ENCODE results near the gene SLC1A7. TPM values are rescaled to one million over a fixed set of nuclear protein-coding genes. Genes with fewer than 3 reads are reported as not detected.

Gene SLC1A7
- total RNA-seq, 6 experiments from 2014 or later, result 0.09 TPM; not detected in 5

- H3K4me1 Mint-ChIP-seq (ENCODE audit: low read depth), result peaks cover 29% of the 10 kb centered on the region
- DNase-seq, result no peak
- no peak for TF ChIP-seq CTCF (IDR thresholded peaks at IDR 0.05)
- H3K27ac Mint-ChIP-seq, result peak overlapping the region; percentile 39
- H3K36me3 Mint-ChIP-seq (ENCODE audit: low read depth), result peaks cover 11% of the 10 kb centered on the region
- no peak overlapping the region for H3K4me3 Mint-ChIP-seq
- no peaks in the 10 kb centered on the region; the same call in none of the 2 replicates for H3K27me3 Mint-ChIP-seq (ENCODE audit: insufficient read depth)
- H3K9me3 Mint-ChIP-seq, result peaks cover 15% of the 10 kb centered on the region
Measured at GRCh38 chr1:53140451-53140850, 2.0 kb downstream of the SLC1A7 start.

GRCh38 chr1:53139951-53140361, 2.5 kb downstream of the SLC1A7 start:
- no peak for DNase-seq
- Mint-ChIP-seq H3K27ac (peak overlapping the region; percentile 39), H3K36me3 (ENCODE audit: low read depth) (peaks cover 11% of the 10 kb centered on the region), H3K9me3 (peaks cover 15% of the 10 kb centered on the region), H3K27me3 (ENCODE audit: insufficient read depth) (no peaks in the 10 kb centered on the region; the same call in 1 of the 2 replicates), H3K4me1 (ENCODE audit: low read depth) (peaks cover 29% of the 10 kb centered on the region), H3K4me3 (no peak overlapping the region)
- no peak for TF ChIP-seq CTCF (IDR thresholded peaks at IDR 0.05)

- DNase-seq, result no peak
- Mint-ChIP-seq H3K36me3 (ENCODE audit: low read depth) (peaks cover 11% of the 10 kb centered on the region), H3K4me3 (no peak overlapping the region), H3K27ac (no peak overlapping the region; the same call in 1 of the 2 replicates), H3K9me3 (peaks cover 15% of the 10 kb centered on the region), H3K27me3 (ENCODE audit: insufficient read depth) (no peaks in the 10 kb centered on the region; the same call in 1 of the 2 replicates), H3K4me1 (ENCODE audit: low read depth) (peaks cover 30% of the 10 kb centered on the region)
- no peak for TF ChIP-seq CTCF (IDR thresholded peaks at IDR 0.05)
Measured at GRCh38 chr1:53138991-53139884, 3.2 kb downstream of the SLC1A7 start.

GRCh38 chr1:53137729-53138128, 4.7 kb downstream of the SLC1A7 start:
- Mint-ChIP-seq H3K27me3 (ENCODE audit: insufficient read depth) (no peaks in the 10 kb centered on the region; the same call in 1 of the 2 replicates), H3K4me3 (no peak overlapping the region), H3K27ac (no peak overlapping the region), H3K36me3 (ENCODE audit: low read depth) (peaks cover 11% of the 10 kb centered on the region), H3K9me3 (peaks cover 15% of the 10 kb centered on the region), H3K4me1 (ENCODE audit: low read depth) (peaks cover 30% of the 10 kb centered on the region)
- peak; percentile 39 for TF ChIP-seq CTCF (IDR thresholded peaks at IDR 0.05)
- DNase-seq, result no peak

GRCh38 chr1:53135735-53136114, 6.7 kb downstream of the SLC1A7 start:
- peaks cover 30% of the 10 kb centered on the region for H3K4me1 Mint-ChIP-seq (ENCODE audit: low read depth)
- no peak for TF ChIP-seq CTCF (IDR thresholded peaks at IDR 0.05)
- H3K27ac Mint-ChIP-seq, result peak overlapping the region; percentile 72
- peak overlapping the region; percentile 35; the same call in 1 of the 2 replicates for H3K4me3 Mint-ChIP-seq
- peaks cover 15% of the 10 kb centered on the region for H3K9me3 Mint-ChIP-seq
- H3K27me3 Mint-ChIP-seq (ENCODE audit: insufficient read depth), result no peaks in the 10 kb centered on the region
- DNase-seq, result peak; percentile 60
- peaks cover 11% of the 10 kb centered on the region for H3K36me3 Mint-ChIP-seq (ENCODE audit: low read depth)
